Heart right ventricle (tissue), 16 donors: ENCODE results near the gene CAMTA2. TPM values are rescaled to one million over a fixed set of nuclear protein-coding genes. Genes with fewer than 3 reads are reported as not detected.
A peak's percentile ranks its signal among the peaks of the same experiment; 100 is the strongest.

Experiments used
- ATAC-seq, 8 donors: fragments of 200-7000 bp; cut with Tn5 transposase; one replicate each; pipeline ENCODE4 v1.9.1; 2020; ENCODE audit warnings: mild to moderate bottlenecking in 8 of 8, moderate library complexity in 8 of 8, moderate number of reproducible peaks in 1 of 8
- DNase-seq, 2 donors: peaks; one replicate each; pipeline ENCODE4 v3.0.0-alpha.2; 2020
- H3K27ac ChIP-seq, 10 donors: fragments of 200-600 bp; sonication (generic) in 2 of 10; one replicate each; pipeline versions ENCODE4 v1.5.0 to v1.8.0; 2020 to 2022; ENCODE audit warnings: mild to moderate bottlenecking in 3 of 10
- H3K27me3 ChIP-seq, 7 donors: fragments of 200-600 bp; one replicate each; pipeline ENCODE4 v1.8.0; 2021 to 2022; ENCODE audit warnings: mild to moderate bottlenecking in 2 of 7
- H3K36me3 ChIP-seq, 9 donors: fragments of 200-600 bp; sonication (generic) in 1 of 9; one replicate each; pipeline versions ENCODE4 v1.5.0 to v1.8.0; 2020 to 2022; ENCODE audit warnings: mild to moderate bottlenecking in 2 of 9
- H3K4me1 ChIP-seq, 9 donors: fragments of 200-600 bp; sonication (generic) in 1 of 9; one replicate each; pipeline versions ENCODE4 v1.5.0 to v1.8.0; 2020 to 2022; ENCODE audit warnings: mild to moderate bottlenecking in 4 of 9
- H3K4me3 ChIP-seq, 10 donors: fragments of 200-600 bp; sonication (generic) in 2 of 10; one replicate each; pipeline versions ENCODE4 v1.5.0 to v1.8.0; 2020 to 2022; ENCODE audit warnings: mild to moderate bottlenecking in 7 of 10, moderate library complexity in 2 of 10
- H3K9me3 ChIP-seq, 11 donors: fragments of 200-600 bp in 10 of 11; sonication (generic) in 2 of 11; one replicate each; pipeline versions ENCODE4 v1.5.0 to v1.8.0; 2013 to 2022; ENCODE audit warnings: mild to moderate bottlenecking in 2 of 11, control low read depth in 1 of 11, moderate library complexity in 1 of 11
- CTCF ChIP-seq, 9 donors: fragments of 200-600 bp; sonication (generic) in 2 of 9; IDR thresholded peaks; one replicate each; pipeline versions ENCODE4 v1.5.0 to v1.8.0; 2021 to 2022; ENCODE audit warnings: antibody characterized with exemption in 9 of 9, mild to moderate bottlenecking in 5 of 9, moderate library complexity in 1 of 9
- WGBS, 2 donors: extraction: QIAGEN DNeasy Blood & Tissue Kit; methylation state at CpG; one replicate each; pipeline ENCODE4 v1.1.7; 2013; ENCODE audit warnings: inconsistent platforms in 1 of 2; 5-methylcytosine and 5-hydroxymethylcytosine counted together
- intact Hi-C, 10 donors: fragments of 100-400 bp; cut with DNase I; formaldehyde crosslinking; loops; one replicate each; pipeline versions ENCODE4 v1.11.1 to v1.14.2; 2022
- polyA plus RNA-seq, 2 donors: library from polyadenylated mRNA; stranded (reverse); fragments of 200-250 nt; gene quantifications; one replicate each; pipeline ENCODE4 v1.2.3, GENCODE V29; 2013
- total RNA-seq, 10 donors: library from RNA; stranded (reverse); fragmentation: NEBNext Ultra II Directional in 3 of 10; extraction: Animal tissue kit (Norgen Biotek cat#: 25700) in 3 of 10; gene quantifications; one replicate each; pipeline versions ENCODE4 v1.2.1 to v1.2.4, GENCODE V29; 2021 to 2023
- donor health status: Arrhythmogenic right ventricular cardiomyopathy.
- donor health status: ischemic (EF 13 %, LVEDD 7.1; RV severe dilation, severe dysfunction).
- donor health status: healthy with polysubstance abuse.
- donor health status: DM: no; HTN: yes; CAD: no.
- donor health status: DM: no; HTN: no; CAD: no.
- donor health status: ischemic (EF 25% LVEDD 6.9; RV normal size, moderate dysfunction).
- donor health status: ischemic (EF 25% LVEDD 5.7; RV mildly dilated, moderate dysfunction).
- donor health status: healthy.
- donor health status: DM: yes; HTN: yes; CAD: no.
- donor health status: Ischemic cardiomyopathy.
- donor health status: ischemic (EF 35%, LVEDD 5.7; RV mildly dilated, moderate dysfunction).
- donor health status: nonischemic (EF 11% LVEDD 7.7; RV severe dilation, severe dysfunction).
- donor health status: DM: yes; HTN: yes; CAD: no.
- donor health status: PGD.
- donor health status: ischemic (EF 29% LVEDD 5.4; RV normal size, mild dysfunction).
- donor health status: nonischemic (EF 23%, LVEDD 6.1; RV moderate dilation, normal function).

Gene CAMTA2
- total and polyA plus RNA-seq, 12 donors: 26.0 to 74.3 (median 34.3) TPM

GRCh38 chr17:4999430-5000093 is 12.1 kb upstream of the CAMTA2 start:
- Histone ChIP-seq H3K27me3 (no peaks in the 10 kb centered on the region), H3K4me1 (peaks cover 18 to 44% (median 30%) of the 10 kb centered on the region in 9 donors), H3K36me3 (peaks cover 0 to 39% (median 35%) of the 10 kb centered on the region in 9 donors), H3K4me3 (peak overlapping the region; percentile 67 to 100 (median 95)), H3K27ac (peak overlapping the region; percentile 87 to 97 (median 94)), H3K9me3 (no peaks in the 10 kb centered on the region)
- ATAC-seq: peak in 5 of 8 donors; percentile 12 to 47 (median 23)
- DNase-seq: no peak
- 32 to 49% methylated on average over 12 of the region's 12 CpGs for WGBS, 2 donors
- TF ChIP-seq CTCF (IDR thresholded peaks at IDR 0.05): no peak
- intact Hi-C loops: loop anchor here in 1 of 10 donors (5.0 kb wide), 1 partner anchor 52 kb away; the partner anchor contains the start of gene PFN1

- intact Hi-C loops: loop anchor here in 1 of 10 donors (5.0 kb wide), 1 partner anchor 52 kb away; the partner anchor contains the start of gene PFN1
Measured at GRCh38 chr17:4998732-4999429, 11.4 kb upstream of the CAMTA2 start.

GRCh38 chr17:4998027-4998731 is 10.7 kb upstream of the CAMTA2 start:
- 0% methylated on average over 45 to 55 of the region's 55 CpGs for WGBS, 2 donors
- Histone ChIP-seq H3K36me3 (peaks cover 0 to 25% (median 22%) of the 10 kb centered on the region in 9 donors), H3K9me3 (no peaks in the 10 kb centered on the region), H3K4me1 (peaks cover 18 to 44% (median 30%) of the 10 kb centered on the region in 9 donors), H3K27me3 (no peaks in the 10 kb centered on the region), H3K27ac (peak overlapping the region; percentile 87 to 97 (median 94)), H3K4me3 (peak overlapping the region; percentile 67 to 100 (median 95))
- ATAC-seq (peak in 7 of 8 donors; percentile 0 to 7 (median 1)), DNase-seq (peak; percentile 33 to 57)
- TF ChIP-seq CTCF (IDR thresholded peaks at IDR 0.05): no peak
- intact Hi-C loops: loop anchor here in 1 of 10 donors (5.0 kb wide), 1 partner anchor 51 kb away; the partner anchor contains the start of gene PFN1

More at GRCh38 chr17:4998732-4999429, 11.4 kb upstream of the CAMTA2 start:
- ATAC-seq (peak in 4 of 8 donors; percentile 8 to 15 (median 10)), DNase-seq (no peak)
- Histone ChIP-seq H3K4me1 (peaks cover 18 to 44% (median 30%) of the 10 kb centered on the region in 9 donors), H3K27ac (peak overlapping the region; percentile 87 to 97 (median 94)), H3K27me3 (no peaks in the 10 kb centered on the region), H3K9me3 (no peaks in the 10 kb centered on the region), H3K4me3 (peak overlapping the region; percentile 67 to 100 (median 95)), H3K36me3 (peaks cover 0 to 32% (median 29%) of the 10 kb centered on the region in 9 donors)
- TF ChIP-seq CTCF (IDR thresholded peaks at IDR 0.05): no peak
- WGBS, 2 donors: 12 to 16% methylated on average over 14 of the region's 14 CpGs
